Measurements from ENCODE around the gene SYNPO2. TPM values are rescaled to one million over a fixed set of nuclear protein-coding genes. Genes with fewer than 3 reads are reported as not detected.
"Not testable (repeated sequence)": the region's sequence is repeated elsewhere in the genome, so short reads cannot be mapped to it uniquely, and the experiment has no call there.

SYNPO2 gene
- total and polyA plus RNA-seq, 3 experiments from 2014 or later, result 0.16 to 0.22 (median 0.21) TPM

DNA sequence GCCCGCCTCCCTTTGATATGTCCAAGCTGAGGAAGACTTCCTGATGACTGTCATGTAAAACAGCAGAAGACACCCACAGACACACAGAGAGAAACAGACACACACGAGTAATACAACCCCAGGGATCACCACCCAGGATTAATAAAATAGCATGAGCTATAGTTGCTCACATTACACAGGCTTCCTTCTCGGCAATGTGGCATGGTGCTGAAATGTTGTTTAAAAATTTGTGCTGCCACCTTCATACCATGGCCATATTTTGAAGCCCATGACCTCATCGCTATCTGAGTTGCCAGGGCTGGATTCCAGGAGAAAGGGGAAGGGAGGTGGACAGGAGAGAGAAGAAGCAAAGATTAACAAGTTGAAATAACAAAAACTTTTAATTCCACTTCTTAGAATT is 111.7 kb downstream of the SYNPO2 start:
- no peaks in the 10 kb centered on the region for H3K9me3 Mint-ChIP-seq
- CTCF ChIA-PET, result no interaction called here
- POLR2A ChIA-PET, result no interaction called here

DNA sequence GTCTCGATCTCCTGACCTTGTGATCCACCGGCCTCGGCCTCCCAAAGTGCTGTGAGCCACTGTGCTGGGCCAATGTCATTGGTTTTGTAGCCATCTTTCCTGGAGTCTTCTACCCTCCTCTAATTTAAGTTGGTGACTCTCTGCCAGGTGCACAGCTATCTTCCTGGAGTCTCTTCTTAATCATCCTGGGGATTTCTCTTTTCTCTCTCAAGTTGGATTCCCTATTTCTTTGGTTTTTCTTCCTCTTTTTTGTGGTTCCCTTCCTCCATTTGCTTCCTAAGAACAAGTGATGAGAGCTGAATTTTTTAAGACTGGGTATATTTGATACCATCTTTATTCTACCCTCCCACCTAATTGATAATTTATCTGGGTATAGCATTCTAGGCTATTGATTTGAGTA is 113.8 kb downstream of the SYNPO2 start:
- Histone ChIP-seq H3K4me3 (ENCODE audit: low read length) (no peak overlapping the region), H3K27ac (ENCODE audit: low read depth, low read length) (no peak overlapping the region), H3K36me3 (ENCODE audit: insufficient read depth, low read length) (no peaks in the 10 kb centered on the region), H3K9me3 (ENCODE audit: low read length) (no peaks in the 10 kb centered on the region), H3K27me3 (ENCODE audit: insufficient read depth, low read length, poor library complexity, severe bottlenecking) (no peaks in the 10 kb centered on the region), H3K4me1 (ENCODE audit: insufficient read depth, low read length) (no peaks in the 10 kb centered on the region)
- H3K4me3 Mint-ChIP-seq, result no peak overlapping the region
- H3K27ac Mint-ChIP-seq, result no peak overlapping the region
- ChIA-PET CTCF (no interaction called here), POLR2A (no interaction called here)
- no peaks in the 10 kb centered on the region for H3K4me1 Mint-ChIP-seq
- H3K9me3 Mint-ChIP-seq, result no peaks in the 10 kb centered on the region
- DNase-seq, result no peak
- H3K27me3 Mint-ChIP-seq, result peaks cover 12 to 13% of the 10 kb centered on the region in 2 donors
- peaks cover 0 to 1% (median 0%) of the 10 kb centered on the region in 3 donors for H3K36me3 Mint-ChIP-seq

More for the DNA sequence above, 111.7 kb downstream of the SYNPO2 start:
- H3K27ac ChIP-seq (ENCODE audit: low read depth, low read length), result no peak overlapping the region
- H3K36me3 ChIP-seq (ENCODE audit: insufficient read depth, low read length), result no peaks in the 10 kb centered on the region
- Mint-ChIP-seq H3K36me3 (peaks cover 0 to 1% (median 0%) of the 10 kb centered on the region in 3 donors), H3K4me1 (no peaks in the 10 kb centered on the region), H3K27me3 (peaks cover 12 to 20% of the 10 kb centered on the region in 2 donors), H3K4me3 (no peak overlapping the region), H3K27ac (no peak overlapping the region)
- H3K9me3 ChIP-seq (ENCODE audit: low read length), result no peaks in the 10 kb centered on the region
- no peak for DNase-seq
- no peaks in the 10 kb centered on the region for H3K4me1 ChIP-seq (ENCODE audit: insufficient read depth, low read length)
- no peaks in the 10 kb centered on the region for H3K27me3 ChIP-seq (ENCODE audit: insufficient read depth, low read length, poor library complexity, severe bottlenecking)
- H3K4me3 ChIP-seq (ENCODE audit: low read length), result no peak overlapping the region

DNA sequence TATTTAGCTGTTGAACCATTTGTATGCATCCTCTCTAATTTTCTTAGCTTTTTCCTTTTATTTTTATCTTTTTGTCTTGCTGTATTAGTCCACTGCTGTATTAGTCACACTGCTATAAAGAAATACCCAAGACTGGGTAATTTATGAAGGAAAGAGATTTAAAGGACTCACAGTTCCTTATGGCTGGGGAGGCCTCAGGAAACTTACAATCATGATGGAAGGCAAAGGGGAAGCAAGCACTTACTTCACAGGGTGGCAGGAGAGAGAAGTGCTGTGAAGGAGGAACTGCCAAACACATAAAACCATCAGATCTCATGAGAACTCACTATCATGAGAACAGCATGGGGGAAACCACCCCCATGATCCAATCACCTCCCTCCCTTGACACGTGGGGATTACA is 114.3 kb downstream of the SYNPO2 start:
- H3K27me3 Mint-ChIP-seq, result peaks cover 12 to 16% of the 10 kb centered on the region in 2 donors
- H3K9me3 ChIP-seq (ENCODE audit: low read length); H3K4me3 Mint-ChIP-seq; H3K27ac Mint-ChIP-seq; H3K4me1 Mint-ChIP-seq; H3K36me3 ChIP-seq (ENCODE audit: insufficient read depth, low read length); DNase-seq; POLR2A ChIA-PET; H3K27me3 ChIP-seq (ENCODE audit: insufficient read depth, low read length, poor library complexity, severe bottlenecking); H3K9me3 Mint-ChIP-seq; H3K4me1 ChIP-seq (ENCODE audit: insufficient read depth, low read length); H3K27ac ChIP-seq (ENCODE audit: low read depth, low read length); CTCF ChIA-PET; H3K36me3 Mint-ChIP-seq; H3K4me3 ChIP-seq (ENCODE audit: low read length): not testable (repeated sequence)

DNA sequence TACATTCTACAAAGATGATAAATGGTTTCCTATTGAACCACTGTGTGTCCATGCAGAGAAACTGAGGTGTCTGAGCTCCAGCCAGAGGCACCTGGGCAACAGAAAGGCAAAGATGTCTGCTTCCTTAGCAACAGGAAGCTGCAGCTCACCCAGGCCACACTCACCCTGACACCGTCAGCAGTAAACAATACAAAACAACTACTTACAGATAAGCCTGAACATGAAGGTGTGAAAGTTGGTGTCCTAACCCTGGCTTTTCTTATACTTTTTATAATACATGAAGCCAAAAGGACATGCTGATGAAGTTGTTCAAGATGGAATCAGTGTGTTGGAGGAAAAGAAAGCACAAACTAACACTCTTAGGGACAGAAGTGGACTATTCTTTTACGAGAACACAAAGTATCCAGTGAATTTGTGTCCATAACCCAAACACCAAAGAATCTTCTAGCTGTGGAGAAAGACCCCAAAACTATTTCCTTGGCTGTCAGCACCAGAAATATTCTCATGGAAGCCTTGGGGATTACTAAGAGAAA is 117.3 kb downstream of the SYNPO2 start:
- no peak overlapping the region for H3K4me3 Mint-ChIP-seq
- no peak overlapping the region for H3K4me3 ChIP-seq (ENCODE audit: low read length)
- H3K9me3 Mint-ChIP-seq, result no peaks in the 10 kb centered on the region
- ChIA-PET CTCF (no interaction called here), POLR2A (no interaction called here)
- H3K27ac ChIP-seq (ENCODE audit: low read depth, low read length), result no peak overlapping the region
- H3K4me1 Mint-ChIP-seq, result no peaks in the 10 kb centered on the region
- H3K27me3 Mint-ChIP-seq, result peaks cover 8 to 11% of the 10 kb centered on the region in 2 donors
- H3K4me1 ChIP-seq (ENCODE audit: insufficient read depth, low read length), result no peaks in the 10 kb centered on the region
- no peaks in the 10 kb centered on the region for H3K27me3 ChIP-seq (ENCODE audit: insufficient read depth, low read length, poor library complexity, severe bottlenecking)
- H3K9me3 ChIP-seq (ENCODE audit: low read length), result no peaks in the 10 kb centered on the region
- no peak overlapping the region for H3K27ac Mint-ChIP-seq
- H3K36me3 Mint-ChIP-seq, result peaks cover 0 to 1% (median 0%) of the 10 kb centered on the region in 3 donors
- DNase-seq, result no peak
- H3K36me3 ChIP-seq (ENCODE audit: insufficient read depth, low read length), result no peaks in the 10 kb centered on the region

DNA sequence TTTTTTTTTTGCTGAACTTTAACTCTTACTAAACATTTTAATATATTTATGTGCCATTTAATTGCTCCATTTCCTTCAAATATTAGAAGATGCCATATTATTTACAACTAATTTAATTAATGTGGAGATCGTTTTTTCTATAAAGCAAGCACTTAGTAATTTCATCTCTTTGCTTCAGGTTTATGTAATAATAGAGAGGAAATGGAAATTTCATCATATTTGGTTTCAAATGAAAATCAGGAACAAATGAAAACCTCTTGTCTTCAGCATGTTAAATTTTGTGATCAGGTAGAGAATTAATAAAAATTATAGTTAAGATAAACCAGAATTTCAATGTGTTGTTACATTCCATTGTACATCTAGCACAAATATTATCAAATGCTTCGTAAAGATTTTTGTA is 120.1 kb downstream of the SYNPO2 start:
- Mint-ChIP-seq H3K9me3 (no peaks in the 10 kb centered on the region), H3K27me3 (peaks cover under 1 to 7% of the 10 kb centered on the region in 2 donors), H3K27ac (no peak overlapping the region), H3K36me3 (no peaks in the 10 kb centered on the region), H3K4me1 (no peaks in the 10 kb centered on the region), H3K4me3 (no peak overlapping the region)
- H3K27me3 ChIP-seq (ENCODE audit: insufficient read depth, low read length, poor library complexity, severe bottlenecking), result no peaks in the 10 kb centered on the region
- ChIA-PET CTCF (no interaction called here), POLR2A (no interaction called here)
- no peak for DNase-seq
- no peaks in the 10 kb centered on the region for H3K4me1 ChIP-seq (ENCODE audit: insufficient read depth, low read length)
- H3K4me3 ChIP-seq (ENCODE audit: low read length), result no peak overlapping the region
- no peaks in the 10 kb centered on the region for H3K9me3 ChIP-seq (ENCODE audit: low read length)
- no peaks in the 10 kb centered on the region for H3K36me3 ChIP-seq (ENCODE audit: insufficient read depth, low read length)
- no peak overlapping the region for H3K27ac ChIP-seq (ENCODE audit: low read depth, low read length)

DNA sequence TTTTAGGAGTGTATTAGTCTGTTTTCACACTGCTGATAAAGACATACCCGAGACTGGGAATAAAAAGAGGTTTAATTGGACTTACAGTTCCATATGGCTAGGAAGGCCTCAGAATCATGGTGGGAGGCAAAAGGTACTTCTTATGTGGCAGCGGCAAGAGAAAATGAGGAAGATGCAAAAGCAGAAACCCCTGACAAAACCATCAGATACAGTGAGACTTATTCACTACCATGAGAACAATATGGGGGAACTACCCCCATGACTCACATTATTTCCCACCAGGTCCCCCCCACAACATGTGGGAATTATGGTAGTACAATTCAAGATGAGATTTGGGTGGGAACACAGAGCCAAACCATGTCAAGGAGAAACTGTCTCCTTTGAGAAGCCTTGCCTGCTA is 121.6 kb downstream of the SYNPO2 start:
- H3K36me3 Mint-ChIP-seq; H3K4me3 ChIP-seq (ENCODE audit: low read length); H3K4me1 Mint-ChIP-seq; CTCF ChIA-PET; DNase-seq; H3K27ac ChIP-seq (ENCODE audit: low read depth, low read length); H3K9me3 Mint-ChIP-seq; H3K27ac Mint-ChIP-seq; H3K4me3 Mint-ChIP-seq; POLR2A ChIA-PET; H3K9me3 ChIP-seq (ENCODE audit: low read length); H3K27me3 ChIP-seq (ENCODE audit: insufficient read depth, low read length, poor library complexity, severe bottlenecking); H3K36me3 ChIP-seq (ENCODE audit: insufficient read depth, low read length); H3K4me1 ChIP-seq (ENCODE audit: insufficient read depth, low read length): not testable (repeated sequence)
- H3K27me3 Mint-ChIP-seq, result peaks cover 3 to 12% of the 10 kb centered on the region in 2 donors

DNA sequence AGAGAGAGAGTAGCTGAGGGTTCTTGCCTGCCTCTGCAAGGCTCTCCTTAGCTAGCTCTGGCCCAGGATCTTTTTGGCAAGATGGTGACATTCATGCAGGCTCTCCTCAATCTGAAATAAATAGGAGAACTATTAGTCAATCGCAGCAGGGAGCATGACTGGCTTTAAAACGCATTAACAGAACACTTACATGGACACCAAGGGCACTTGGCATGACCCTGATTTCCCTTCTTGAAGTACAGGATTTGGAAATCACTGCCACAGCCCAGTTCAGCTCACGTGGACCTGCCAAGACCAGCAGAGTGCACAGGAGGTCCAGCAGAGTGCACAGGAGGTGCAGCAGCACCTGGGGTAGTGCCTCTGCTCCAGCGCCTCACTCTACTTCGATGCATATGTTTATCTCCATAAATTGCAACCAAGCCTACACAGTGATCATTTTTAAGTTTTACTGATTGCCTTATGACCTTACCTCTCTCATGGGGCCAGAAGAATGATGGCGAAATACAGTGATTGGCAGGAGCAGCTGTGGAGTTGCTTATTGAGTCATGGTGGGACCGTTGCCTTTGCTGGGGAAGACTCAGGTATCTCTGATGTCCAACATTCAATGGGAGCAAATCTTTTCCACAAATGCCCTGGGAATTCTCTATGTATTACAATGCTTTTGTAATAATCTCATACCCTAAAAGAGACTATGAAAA is 122.4 kb downstream of the SYNPO2 start:
- H3K9me3 ChIP-seq (ENCODE audit: low read length), result no peaks in the 10 kb centered on the region
- Mint-ChIP-seq H3K9me3 (no peaks in the 10 kb centered on the region), H3K4me3 (no peak overlapping the region), H3K27ac (no peak overlapping the region), H3K36me3 (no peaks in the 10 kb centered on the region), H3K27me3 (peaks cover 3 to 16% of the 10 kb centered on the region in 2 donors), H3K4me1 (no peaks in the 10 kb centered on the region)
- CTCF ChIA-PET, result no interaction called here
- POLR2A ChIA-PET, result no interaction called here
- no peak overlapping the region for H3K27ac ChIP-seq (ENCODE audit: low read depth, low read length)
- no peak for DNase-seq
- H3K4me3 ChIP-seq (ENCODE audit: low read length), result no peak overlapping the region
- H3K36me3 ChIP-seq (ENCODE audit: insufficient read depth, low read length), result no peaks in the 10 kb centered on the region
- no peaks in the 10 kb centered on the region for H3K27me3 ChIP-seq (ENCODE audit: insufficient read depth, low read length, poor library complexity, severe bottlenecking)
- no peaks in the 10 kb centered on the region for H3K4me1 ChIP-seq (ENCODE audit: insufficient read depth, low read length)

DNA sequence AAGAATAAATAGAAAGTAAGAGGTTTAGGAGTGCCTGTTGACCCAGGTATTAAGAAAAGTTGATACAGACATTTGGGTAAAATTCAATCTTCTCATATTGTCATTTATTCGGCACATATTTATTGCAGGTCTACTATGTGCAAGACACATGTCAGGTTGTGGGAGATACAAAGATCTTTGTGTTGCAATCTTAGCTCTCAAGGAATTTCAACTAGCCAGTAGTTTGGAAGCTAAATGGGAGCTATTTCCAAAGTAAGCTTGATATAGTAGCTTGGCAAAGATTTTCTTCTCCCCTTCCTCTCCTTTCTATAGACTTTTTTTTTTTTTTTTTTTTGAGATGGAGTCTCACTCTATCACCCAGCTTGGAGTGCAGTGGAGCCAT is 122.9 kb downstream of the SYNPO2 start:
- H3K27ac ChIP-seq (ENCODE audit: low read depth, low read length), result no peak overlapping the region
- Mint-ChIP-seq H3K36me3 (no peaks in the 10 kb centered on the region), H3K27ac (no peak overlapping the region), H3K4me3 (no peak overlapping the region), H3K9me3 (no peaks in the 10 kb centered on the region), H3K4me1 (no peaks in the 10 kb centered on the region), H3K27me3 (peaks cover 3 to 18% of the 10 kb centered on the region in 2 donors)
- no peak overlapping the region for H3K4me3 ChIP-seq (ENCODE audit: low read length)
- H3K27me3 ChIP-seq (ENCODE audit: insufficient read depth, low read length, poor library complexity, severe bottlenecking), result no peaks in the 10 kb centered on the region
- POLR2A ChIA-PET, result no interaction called here
- H3K9me3 ChIP-seq (ENCODE audit: low read length), result no peaks in the 10 kb centered on the region
- DNase-seq, result no peak
- no peaks in the 10 kb centered on the region for H3K4me1 ChIP-seq (ENCODE audit: insufficient read depth, low read length)
- no peaks in the 10 kb centered on the region for H3K36me3 ChIP-seq (ENCODE audit: insufficient read depth, low read length)
- CTCF ChIA-PET, result no interaction called here

All from CD8-positive, alpha-beta memory T cell (primary cell).